HepG2 (cell line): ENCODE data around the gene CCS. TPM values are rescaled to one million over a fixed set of nuclear protein-coding genes. Genes with fewer than 3 reads are reported as not detected.

Experiments
- ATF2 ChIP-seq: sonication (generic); formaldehyde crosslinking; IDR thresholded peaks from 2 replicates; pipeline ENCODE4 v1.4.0; 2020; ENCODE audit warnings: missing genetic modification reagents
- BCL3 ChIP-seq: sonication (generic); formaldehyde crosslinking; IDR thresholded peaks from 2 replicates; pipeline ENCODE4 v1.5.1; 2020; ENCODE audit warnings: mild to moderate bottlenecking, missing genetic modification reagents, moderate library complexity
- CBX2 ChIP-seq, 2 experiments: fragments of 200-600 bp in 1 of 2; sonication (generic); formaldehyde crosslinking in 1 of 2; IDR thresholded peaks; 2 replicates each; pipeline versions ENCODE4 v1.7.0 to v1.8.1; 2018 to 2022; ENCODE audit warnings: low read depth in 2 of 2, low read length in 1 of 2, mild to moderate bottlenecking in 1 of 2, missing genetic modification reagents in 1 of 2
- CBX5 ChIP-seq: sonication (generic); formaldehyde crosslinking; IDR thresholded peaks from 2 replicates; pipeline ENCODE4 v1.4.0; 2020; ENCODE audit warnings: missing genetic modification reagents, borderline replicate concordance
- DPF2 ChIP-seq: sonication (generic); formaldehyde crosslinking; IDR thresholded peaks from 2 replicates; pipeline ENCODE4 v1.4.0; 2020; ENCODE audit warnings: mild to moderate bottlenecking, low read depth, missing genetic modification reagents, borderline replicate concordance
- HNF4G ChIP-seq, 2 experiments: sonication (generic) in 1 of 2; formaldehyde crosslinking in 1 of 2; IDR thresholded peaks; 2 replicates each; pipeline versions ENCODE4 v1.4.0 to v1.6.1; 2011 to 2020; ENCODE audit warnings: borderline replicate concordance in 2 of 2, low read depth in 2 of 2, mild to moderate bottlenecking in 2 of 2, low read length in 1 of 2, missing genetic modification reagents in 1 of 2, moderate library complexity in 1 of 2
- HNRNPL ChIP-seq: fragments of 200-400 bp; formaldehyde crosslinking; IDR thresholded peaks from 2 replicates; pipeline ENCODE4 v1.6.1; 2017; ENCODE audit warnings: mild to moderate bottlenecking, low read depth, low read length
- SP5 ChIP-seq: IDR thresholded peaks from 2 replicates; pipeline ENCODE4 v1.6.1; 2016; ENCODE audit warnings: low read depth, borderline replicate concordance
- SSRP1 ChIP-seq: IDR thresholded peaks from 2 replicates; pipeline ENCODE4 v1.6.1; 2016; ENCODE audit warnings: control low read depth
- ZNF337 ChIP-seq: sonication (generic); formaldehyde crosslinking; IDR thresholded peaks from 2 replicates; pipeline ENCODE4 v1.5.1; 2020; ENCODE audit warnings: missing genetic modification reagents, low read depth, mild to moderate bottlenecking, borderline replicate concordance
- ZNF430 ChIP-seq: sonication (generic); formaldehyde crosslinking; IDR thresholded peaks from 2 replicates; pipeline ENCODE4 v1.9.0; 2021; ENCODE audit warnings: mild to moderate bottlenecking, missing genetic modification reagents
- ZNF619 ChIP-seq: sonication (generic); formaldehyde crosslinking; IDR thresholded peaks from 2 replicates; pipeline ENCODE4 v1.4.0; 2020; ENCODE audit warnings: mild to moderate bottlenecking, missing genetic modification reagents
- polyA plus RNA-seq, 8 experiments: library from polyadenylated mRNA; depleted of rRNA in 3 of 8; stranded (reverse) in 7 of 8; unstranded in 1 of 8; fragments of >200 nt; fragmentation: Illumina TruSeq in 4 of 8; extraction: Trizol in 4 of 8; gene quantifications; 2 replicates each; pipeline versions ENCODE4 v1.2.1 to v1.2.3, GENCODE V29; 2011 to 2016; ENCODE audit warnings: low read depth in 4 of 8, missing spikeins in 1 of 8, mixed read lengths in 1 of 8; ENCODE audit not compliant: insufficient read depth in 1 of 8
- total RNA-seq, 5 experiments: library from RNA; depleted of rRNA; stranded (reverse); fragments of >200 nt; fragmentation: Illumina TruSeq; extraction: Trizol; gene quantifications; 2 replicates each; pipeline ENCODE4 v1.2.3, GENCODE V29; 2016; ENCODE audit warnings: low read depth in 1 of 5
- TF ChIP-seq, protein P1 (sequence below): sonication (generic); formaldehyde crosslinking; IDR thresholded peaks from 2 replicates; pipeline ENCODE4 v1.4.0; 2020; ENCODE audit warnings: mild to moderate bottlenecking, low read depth, missing genetic modification reagents
- TF ChIP-seq, protein P2 (sequence below): sonication (generic); formaldehyde crosslinking; IDR thresholded peaks from 2 replicates; pipeline ENCODE4 v1.5.0; 2020; ENCODE audit warnings: mild to moderate bottlenecking, missing genetic modification reagents
- TF ChIP-seq, protein P3 (sequence below): sonication (generic); formaldehyde crosslinking; conservative IDR thresholded peaks from 2 replicates; pipeline ENCODE4 v1.4.0; 2020; ENCODE audit warnings: missing genetic modification reagents
- TF ChIP-seq, protein P4 (sequence below): sonication (generic); formaldehyde crosslinking; IDR thresholded peaks from 2 replicates; pipeline ENCODE4 v1.9.0; 2021; ENCODE audit warnings: missing genetic modification reagents, mild to moderate bottlenecking, borderline replicate concordance

CCS gene
- total and polyA plus RNA-seq, 2 of the 13 experiments (the other 11 are each of a cell fraction or from before 2014, with no cell fraction given): 25.4 to 44.6 TPM

DNA sequence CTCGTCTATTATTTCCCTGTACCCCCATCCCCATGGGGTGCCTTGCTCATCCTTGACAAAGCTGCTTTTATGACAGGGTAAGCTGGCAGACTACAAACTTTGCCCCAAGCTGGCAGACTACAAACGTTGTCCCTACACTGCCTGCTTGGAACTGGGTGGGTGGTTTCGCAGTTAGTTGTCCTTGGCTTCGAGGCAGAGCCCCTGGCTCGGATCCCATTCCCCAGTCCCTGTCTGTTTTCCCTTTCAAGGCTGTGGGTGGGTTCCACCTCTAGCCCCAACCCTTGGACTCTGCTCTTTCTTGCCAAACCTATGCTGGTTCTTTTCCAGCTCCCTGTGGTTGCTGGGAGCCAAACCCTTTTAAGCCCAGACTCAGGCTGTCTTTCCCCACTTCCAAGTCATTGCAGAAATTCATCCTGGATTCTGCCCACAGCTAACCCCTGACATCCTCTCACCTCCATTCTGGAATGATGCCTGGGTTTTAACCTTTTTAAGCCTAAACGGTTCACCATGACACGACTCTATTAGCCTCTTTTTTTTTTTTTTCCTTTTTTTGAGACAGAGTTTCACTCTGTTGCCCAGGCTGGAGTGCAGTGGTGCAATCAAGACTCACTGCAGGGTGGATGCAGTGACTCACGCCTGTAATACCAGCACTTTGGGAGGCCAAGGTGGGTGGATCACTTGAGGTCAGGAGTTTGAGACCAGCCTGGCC is 14.3 kb downstream of the CCS start (continued):
- TF ChIP-seq HNF4G (IDR thresholded peaks at IDR 0.05; ENCODE audit: borderline replicate concordance, low read depth, low read length): peak; percentile 70
- 0 out of 2 replicates have a peak, but pooled peaks have one; percentile 38 for TF ChIP-seq HNF4G (CRISPR knock-in tag; IDR thresholded peaks at IDR 0.05; ENCODE audit: borderline replicate concordance, low read depth)
- TF ChIP-seq ZNF430 (CRISPR knock-in tag): 0 out of 2 replicates have a peak, but pooled peaks have one; percentile 59
- no peak for TF ChIP-seq ZNF337 (CRISPR knock-in tag)
- TF ChIP-seq BCL3 (CRISPR knock-in tag): no peak
- TF ChIP-seq ATF2: no peak
- peak; percentile 81; the same call in 1 of the 2 replicates for TF ChIP-seq HNRNPL
- no peak for TF ChIP-seq SSRP1 (CRISPR knock-in tag)
- TF ChIP-seq, protein P1, sequence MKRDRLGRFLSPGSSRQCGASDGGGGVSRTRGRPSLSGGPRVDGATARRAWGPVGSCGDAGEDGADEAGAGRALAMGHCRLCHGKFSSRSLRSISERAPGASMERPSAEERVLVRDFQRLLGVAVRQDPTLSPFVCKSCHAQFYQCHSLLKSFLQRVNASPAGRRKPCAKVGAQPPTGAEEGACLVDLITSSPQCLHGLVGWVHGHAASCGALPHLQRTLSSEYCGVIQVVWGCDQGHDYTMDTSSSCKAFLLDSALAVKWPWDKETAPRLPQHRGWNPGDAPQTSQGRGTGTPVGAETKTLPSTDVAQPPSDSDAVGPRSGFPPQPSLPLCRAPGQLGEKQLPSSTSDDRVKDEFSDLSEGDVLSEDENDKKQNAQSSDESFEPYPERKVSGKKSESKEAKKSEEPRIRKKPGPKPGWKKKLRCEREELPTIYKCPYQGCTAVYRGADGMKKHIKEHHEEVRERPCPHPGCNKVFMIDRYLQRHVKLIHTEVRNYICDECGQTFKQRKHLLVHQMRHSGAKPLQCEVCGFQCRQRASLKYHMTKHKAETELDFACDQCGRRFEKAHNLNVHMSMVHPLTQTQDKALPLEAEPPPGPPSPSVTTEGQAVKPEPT: no peak
- no peak for TF ChIP-seq ZNF619 (CRISPR knock-in tag)
- TF ChIP-seq CBX5 (CRISPR knock-in tag): no peak
- TF ChIP-seq, protein P2, sequence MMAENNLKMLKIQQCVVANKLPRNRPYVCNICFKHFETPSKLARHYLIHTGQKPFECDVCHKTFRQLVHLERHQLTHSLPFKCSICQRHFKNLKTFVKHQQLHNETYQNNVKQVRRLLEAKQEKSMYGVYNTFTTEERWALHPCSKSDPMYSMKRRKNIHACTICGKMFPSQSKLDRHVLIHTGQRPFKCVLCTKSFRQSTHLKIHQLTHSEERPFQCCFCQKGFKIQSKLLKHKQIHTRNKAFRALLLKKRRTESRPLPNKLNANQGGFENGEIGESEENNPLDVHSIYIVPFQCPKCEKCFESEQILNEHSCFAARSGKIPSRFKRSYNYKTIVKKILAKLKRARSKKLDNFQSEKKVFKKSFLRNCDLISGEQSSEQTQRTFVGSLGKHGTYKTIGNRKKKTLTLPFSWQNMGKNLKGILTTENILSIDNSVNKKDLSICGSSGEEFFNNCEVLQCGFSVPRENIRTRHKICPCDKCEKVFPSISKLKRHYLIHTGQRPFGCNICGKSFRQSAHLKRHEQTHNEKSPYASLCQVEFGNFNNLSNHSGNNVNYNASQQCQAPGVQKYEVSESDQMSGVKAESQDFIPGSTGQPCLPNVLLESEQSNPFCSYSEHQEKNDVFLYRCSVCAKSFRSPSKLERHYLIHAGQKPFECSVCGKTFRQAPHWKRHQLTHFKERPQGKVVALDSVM (CRISPR knock-in tag): no peak; the same call in 1 of the 2 replicates
- TF ChIP-seq, protein P3, sequence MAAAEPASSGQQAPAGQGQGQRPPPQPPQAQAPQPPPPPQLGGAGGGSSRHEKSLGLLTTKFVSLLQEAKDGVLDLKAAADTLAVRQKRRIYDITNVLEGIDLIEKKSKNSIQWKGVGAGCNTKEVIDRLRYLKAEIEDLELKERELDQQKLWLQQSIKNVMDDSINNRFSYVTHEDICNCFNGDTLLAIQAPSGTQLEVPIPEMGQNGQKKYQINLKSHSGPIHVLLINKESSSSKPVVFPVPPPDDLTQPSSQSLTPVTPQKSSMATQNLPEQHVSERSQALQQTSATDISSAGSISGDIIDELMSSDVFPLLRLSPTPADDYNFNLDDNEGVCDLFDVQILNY (CRISPR knock-in tag): no peak
- no peak for TF ChIP-seq CBX2 (IDR thresholded peaks at IDR 0.05; ENCODE audit: low read depth, low read length)
- TF ChIP-seq CBX2 (CRISPR knock-in tag; IDR thresholded peaks at IDR 0.05; ENCODE audit: low read depth): no peak
- TF ChIP-seq DPF2 (CRISPR knock-in tag): no peak
- TF ChIP-seq, protein P4, sequence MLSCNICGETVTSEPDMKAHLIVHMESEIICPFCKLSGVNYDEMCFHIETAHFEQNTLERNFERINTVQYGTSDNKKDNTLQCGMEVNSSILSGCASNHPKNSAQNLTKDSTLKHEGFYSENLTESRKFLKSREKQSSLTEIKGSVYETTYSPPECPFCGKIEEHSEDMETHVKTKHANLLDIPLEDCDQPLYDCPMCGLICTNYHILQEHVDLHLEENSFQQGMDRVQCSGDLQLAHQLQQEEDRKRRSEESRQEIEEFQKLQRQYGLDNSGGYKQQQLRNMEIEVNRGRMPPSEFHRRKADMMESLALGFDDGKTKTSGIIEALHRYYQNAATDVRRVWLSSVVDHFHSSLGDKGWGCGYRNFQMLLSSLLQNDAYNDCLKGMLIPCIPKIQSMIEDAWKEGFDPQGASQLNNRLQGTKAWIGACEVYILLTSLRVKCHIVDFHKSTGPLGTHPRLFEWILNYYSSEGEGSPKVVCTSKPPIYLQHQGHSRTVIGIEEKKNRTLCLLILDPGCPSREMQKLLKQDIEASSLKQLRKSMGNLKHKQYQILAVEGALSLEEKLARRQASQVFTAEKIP (CRISPR knock-in tag): no peak
- TF ChIP-seq SP5 (CRISPR knock-in tag): peak; percentile 56
